ENCODE measurements around the gene SLC45A3. TPM values are rescaled to one million over a fixed set of nuclear protein-coding genes. Genes with fewer than 3 reads are reported as not detected.

The SLC45A3 gene, protein sequence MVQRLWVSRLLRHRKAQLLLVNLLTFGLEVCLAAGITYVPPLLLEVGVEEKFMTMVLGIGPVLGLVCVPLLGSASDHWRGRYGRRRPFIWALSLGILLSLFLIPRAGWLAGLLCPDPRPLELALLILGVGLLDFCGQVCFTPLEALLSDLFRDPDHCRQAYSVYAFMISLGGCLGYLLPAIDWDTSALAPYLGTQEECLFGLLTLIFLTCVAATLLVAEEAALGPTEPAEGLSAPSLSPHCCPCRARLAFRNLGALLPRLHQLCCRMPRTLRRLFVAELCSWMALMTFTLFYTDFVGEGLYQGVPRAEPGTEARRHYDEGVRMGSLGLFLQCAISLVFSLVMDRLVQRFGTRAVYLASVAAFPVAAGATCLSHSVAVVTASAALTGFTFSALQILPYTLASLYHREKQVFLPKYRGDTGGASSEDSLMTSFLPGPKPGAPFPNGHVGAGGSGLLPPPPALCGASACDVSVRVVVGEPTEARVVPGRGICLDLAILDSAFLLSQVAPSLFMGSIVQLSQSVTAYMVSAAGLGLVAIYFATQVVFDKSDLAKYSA
- 10.9 and 14.4 TPM in 2 replicates for total RNA-seq

DNA sequence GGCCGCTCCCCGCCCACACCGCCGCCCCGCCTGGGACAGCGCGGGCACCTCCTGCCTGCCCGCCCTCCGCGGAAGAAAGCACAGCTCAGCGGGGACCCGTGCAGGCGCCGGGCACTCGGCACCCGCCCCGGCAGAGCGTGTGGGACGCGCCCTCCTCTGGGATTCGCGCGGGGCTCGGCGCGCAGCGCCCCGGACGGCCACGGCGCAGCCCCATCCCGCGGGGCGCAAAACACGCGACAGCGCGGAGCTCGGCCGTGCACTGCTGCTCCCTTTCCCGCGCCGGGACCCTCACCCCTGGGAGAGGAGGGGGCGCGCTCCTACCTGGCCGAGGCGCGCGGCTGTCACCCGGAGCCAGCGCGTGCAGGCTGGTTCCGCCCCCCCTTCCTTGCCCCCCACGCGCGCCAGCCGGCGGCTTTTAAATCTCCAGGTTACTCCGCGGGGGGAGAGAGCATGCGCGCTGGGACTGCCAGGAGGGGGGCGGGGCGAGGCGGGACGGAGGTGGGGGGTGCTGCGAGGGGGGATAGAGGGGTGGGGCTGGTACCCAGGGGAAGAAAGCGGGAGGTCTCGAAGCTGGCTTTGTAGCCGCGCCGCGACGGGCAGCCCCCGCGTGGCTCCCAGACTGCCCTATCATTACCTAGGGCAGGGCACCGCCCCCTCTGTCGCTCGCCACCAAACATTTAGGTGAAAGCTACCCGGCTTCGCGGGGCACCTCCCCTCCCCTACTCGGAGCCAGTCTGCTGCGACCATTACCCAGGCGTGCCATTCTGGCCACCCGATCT lies at the start of gene SLC45A3:
Gene SLC45A3 (minus strand): TSS at position 437 of the 779 bp plus-strand sequence. CDS start 15,853 bp downstream, outside the sequence.

DNA sequence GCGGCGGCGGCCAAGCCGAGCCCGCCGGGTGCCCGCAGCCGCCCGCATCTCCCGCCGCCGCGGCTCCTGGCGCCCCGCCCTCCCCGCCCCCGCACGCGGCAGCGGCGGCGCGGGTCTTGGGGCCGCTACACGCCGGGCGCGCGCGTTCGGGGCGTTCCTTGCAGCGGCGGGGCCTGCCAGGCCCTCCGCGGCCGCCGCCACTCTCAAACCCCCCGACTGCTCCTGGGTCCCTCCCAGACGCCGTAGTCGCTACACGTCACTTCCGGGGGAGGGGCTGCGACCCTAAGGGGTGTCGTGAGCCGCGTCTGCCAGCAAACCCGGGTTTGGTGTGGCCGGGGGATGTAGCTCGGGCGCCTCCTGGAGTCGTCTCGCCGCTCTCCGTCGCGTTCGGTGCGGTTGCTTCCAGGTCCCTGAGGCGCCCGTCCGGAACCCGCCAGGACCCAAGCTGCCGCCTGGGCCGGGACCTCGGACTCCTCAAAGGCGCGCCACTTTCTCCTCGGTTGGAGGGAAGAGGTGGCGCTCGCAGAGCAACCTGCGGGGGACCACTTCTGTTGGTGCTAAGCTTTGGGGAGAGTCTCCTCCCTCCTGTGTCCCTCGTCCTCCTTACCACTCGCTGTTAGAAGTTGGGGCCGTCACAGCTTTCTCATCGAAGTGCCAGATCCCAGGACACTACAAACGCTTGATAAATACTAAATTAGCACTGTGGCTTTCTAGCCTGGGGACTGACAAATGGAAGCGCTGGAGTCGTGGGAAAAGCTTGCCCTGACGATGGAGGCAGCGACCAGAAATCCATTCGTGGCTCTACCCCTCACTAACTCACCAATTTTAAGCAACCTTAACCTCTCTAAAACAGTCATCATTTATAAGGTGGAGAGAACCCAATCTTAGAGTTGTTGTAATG lies 48.3 kb downstream of the SLC45A3 start, which contains the start of gene ELK4:
Gene ELK4 (minus strand): TSS at position 244 of the 901 bp plus-strand sequence. CDS start 8,129 bp downstream, outside the sequence.

Small RNAs within 50 kb of the gene (small RNA-seq; reads per million reads assigned to genes)
- not detected for gene RF00017

Other genes with a start within 250 kb of the SLC45A3 start
- under 0.01 and 0.29 TPM in 2 replicates for gene BLACAT1, start 224.5 kb downstream of the SLC45A3 start, total RNA-seq
- 0.29 and 0.33 TPM in 2 replicates for gene CDK18, start 175.8 kb downstream of the SLC45A3 start, total RNA-seq
- 72.5 and 80.5 TPM in 2 replicates for gene ELK4, start 48.5 kb downstream of the SLC45A3 start, total RNA-seq
- gene NUCKS1, start 69.7 kb upstream of the SLC45A3 start, total RNA-seq, result 136 and 179 TPM in 2 replicates
- 22.2 and 31.0 TPM in 2 replicates for gene RAB29, start 95.0 kb upstream of the SLC45A3 start, total RNA-seq
- 11.1 and 23.4 TPM in 2 replicates for gene SLC41A1, start 132.7 kb upstream of the SLC45A3 start, total RNA-seq
- under 0.01 TPM in 1 of 2 replicates, not detected in the other for gene PM20D1, start 169.6 kb upstream of the SLC45A3 start, total RNA-seq